K562 (cell line): ENCODE data around the gene PRAMEF12. TPM values are rescaled to one million over a fixed set of nuclear protein-coding genes. Genes with fewer than 3 reads are reported as not detected.
A peak's percentile ranks its signal among the peaks of the same experiment; 100 is the strongest.

Experiments
- ATAC-seq: fragments of 200-7000 bp; cut with Tn5 transposase; 3 replicates; pipeline ENCODE4 v1.9.1; 2020; ENCODE audit warnings: moderate library complexity
- BruUV-seq: library from RNA; stranded (reverse); fragments of 400-500 nt; replicated peaks from 2 replicates; lab custom pipeline; 2021; lab: Mats Ljungman, UMichigan
- CTCF ChIA-PET: fragments of 300-600 bp; formaldehyde crosslinking; extraction: SDS; loops from one replicate; lab custom pipeline; 2021; ENCODE audit warnings: low intra/inter-chr PET ratio; lab: Yijun Ruan, JAX
- POLR2A ChIA-PET: fragments of 300-600, 350-650 bp; sonication (Branson Sonifier 250); formaldehyde crosslinking; extraction: SDS; loops from one replicate; lab custom pipeline; 2021; ENCODE audit warnings: antibody characterized with exemption, inconsistent platforms; lab: Yijun Ruan, JAX
- DNase-seq, 4 experiments: peaks; one replicate each; pipeline versions ENCODE4 v3.0.0 to v3.0.0-alpha.2; 2011 to 2018; ENCODE audit warnings: low spot score in 3 of 4, mixed read lengths in 3 of 4; ENCODE audit errors: extremely low read depth in 1 of 4
- FAIRE-seq: peaks from 2 replicates; lab custom pipeline; 2011; peaks lifted over from hg19 to GRCh38; lab: Jason Lieb, UNC
- H2AFZ ChIP-seq: 2 replicates; pipeline ENCODE4 v1.6.0; 2011; ENCODE audit warnings: low read depth, low read length, control low read depth, inconsistent platforms
- H3K27ac ChIP-seq: fragments of 200-600 bp; 3 replicates; pipeline ENCODE4 v1.8.0; 2011; ENCODE audit warnings: low read depth, mild to moderate bottlenecking, control low read depth, inconsistent platforms, low read length, moderate library complexity, mixed read lengths; ENCODE audit errors: extremely low read depth
- H3K27me3 ChIP-seq, 2 experiments: fragments of 300-600 bp in 1 of 2; 2 replicates in 1 of 2; 3 replicates in 1 of 2; pipeline versions ENCODE4 v1.6.0 to v1.8.0; 2011; ENCODE audit warnings: inconsistent platforms in 2 of 2, low read length in 2 of 2, mild to moderate bottlenecking in 1 of 2, mixed read lengths in 1 of 2, moderate library complexity in 1 of 2; ENCODE audit not compliant: control insufficient read depth in 2 of 2, insufficient read depth in 2 of 2
- H3K36me3 ChIP-seq: fragments of 300-600 bp; 3 replicates; pipeline ENCODE4 v1.8.0; 2011; ENCODE audit warnings: mild to moderate bottlenecking, low read length, inconsistent platforms; ENCODE audit not compliant: control insufficient read depth, insufficient read depth
- H3K4me1 ChIP-seq, 2 experiments: fragments of 200-600 bp in 1 of 2; replicated peaks in 1 of 2; 2 replicates in 1 of 2; 3 replicates in 1 of 2; pipeline versions ENCODE4 v1.5.1 to v1.8.0; 2011; ENCODE audit warnings: inconsistent platforms in 2 of 2, low read length in 2 of 2, mild to moderate bottlenecking in 1 of 2, mixed read lengths in 1 of 2, moderate library complexity in 1 of 2; ENCODE audit not compliant: control insufficient read depth in 2 of 2, insufficient read depth in 2 of 2
- H3K4me2 ChIP-seq: 2 replicates; pipeline ENCODE4 v1.6.1; 2011; ENCODE audit warnings: low read length, control low read depth, inconsistent platforms, mixed read lengths; ENCODE audit not compliant: insufficient read depth
- H3K4me3 ChIP-seq: fragments of 200-600 bp; sonication (generic), shearing (Covaris generic); 2 replicates; pipeline ENCODE4 v1.5.1; 2016; ENCODE audit warnings: control low read depth, inconsistent platforms
- H3K79me2 ChIP-seq: fragments of 200-600 bp; 3 replicates; pipeline ENCODE4 v1.8.0; 2011; ENCODE audit warnings: low read length, inconsistent platforms; ENCODE audit not compliant: control insufficient read depth, insufficient read depth
- H3K9ac ChIP-seq, 2 experiments: 2 replicates each; pipeline versions ENCODE4 v1.6.0 to v1.6.1; 2011; ENCODE audit warnings: low read depth in 2 of 2, low read length in 2 of 2, control low read depth in 1 of 2, inconsistent platforms in 1 of 2, mild to moderate bottlenecking in 1 of 2, mixed read lengths in 1 of 2; ENCODE audit not compliant: insufficient read depth in 1 of 2
- H3K9me1 ChIP-seq: one replicate; pipeline ENCODE4 v1.6.0; 2011; ENCODE audit warnings: inconsistent platforms, mild to moderate bottlenecking, low read length, moderate library complexity; ENCODE audit not compliant: control insufficient read depth, insufficient read depth
- H3K9me3 ChIP-seq: replicated peaks from 2 replicates; pipeline ENCODE4 v1.5.1; 2011; ENCODE audit warnings: low read depth, low read length, inconsistent platforms; ENCODE audit not compliant: control insufficient read depth, insufficient read depth
- H4K20me1 ChIP-seq: replicated peaks from 2 replicates; pipeline ENCODE4 v1.6.1; 2011; ENCODE audit warnings: low read length, inconsistent platforms, mixed read lengths; ENCODE audit not compliant: control insufficient read depth, insufficient read depth
- BRCA1 ChIP-seq, 2 experiments: fragments of 450-650 bp in 1 of 2; sonication (generic) in 1 of 2; formaldehyde crosslinking in 1 of 2; IDR thresholded peaks; 2 replicates each; pipeline versions ENCODE4 v1.5.0 to v1.6.1; 2017 to 2020; ENCODE audit warnings: mild to moderate bottlenecking in 1 of 2, missing genetic modification reagents in 1 of 2
- CC2D1A ChIP-seq: fragments of 450-650 bp; IDR thresholded peaks from 2 replicates; pipeline ENCODE4 v1.6.1; 2017; ENCODE audit warnings: mild to moderate bottlenecking
- CEBPB ChIP-seq: fragments of 450-650 bp; IDR thresholded peaks from 2 replicates; pipeline ENCODE4 v1.6.1; 2016; ENCODE audit warnings: missing genetic modification characterization, missing compliant biosample characterization
- HDAC1 ChIP-seq, 2 experiments: fragments of 450-650 bp; IDR thresholded peaks; 2 replicates each; pipeline ENCODE4 v1.6.1; 2016 to 2017; ENCODE audit warnings: inconsistent platforms in 1 of 2, mild to moderate bottlenecking in 1 of 2, moderate library complexity in 1 of 2
- IRF2 ChIP-seq: sonication (generic); formaldehyde crosslinking; IDR thresholded peaks from 2 replicates; pipeline ENCODE4 v1.8.1; 2022; ENCODE audit warnings: mild to moderate bottlenecking, missing genetic modification reagents
- MTA1 ChIP-seq: fragments of 450-650 bp; IDR thresholded peaks from 2 replicates; pipeline ENCODE4 v1.6.1; 2017; ENCODE audit warnings: borderline replicate concordance
- NCOA2 ChIP-seq, 2 experiments: fragments of 450-650 bp; IDR thresholded peaks; 2 replicates each; pipeline ENCODE4 v1.6.1; 2018; ENCODE audit warnings: mild to moderate bottlenecking in 2 of 2, moderate library complexity in 1 of 2; ENCODE audit not compliant: partially characterized antibody in 2 of 2
- RAD21 ChIP-seq, 2 experiments: fragments of 250-450 bp in 1 of 2; fragments of 450-650 bp in 1 of 2; sonication (Bioruptor Pico) in 1 of 2; formaldehyde crosslinking in 1 of 2; IDR thresholded peaks in 1 of 2; conservative IDR thresholded peaks in 1 of 2; 2 replicates each; pipeline versions ENCODE4 v1.4.0 to v1.8.0; 2020 to 2022; ENCODE audit warnings: mild to moderate bottlenecking in 2 of 2, moderate library complexity in 1 of 2
- RBBP5 ChIP-seq: fragments of 200-600 bp; sonication (generic); IDR thresholded peaks from 2 replicates; pipeline ENCODE4 v1.6.1; 2012; ENCODE audit warnings: borderline replicate concordance, mild to moderate bottlenecking, low read length, control low read depth, inconsistent platforms; ENCODE audit not compliant: insufficient read depth, poor library complexity, severe bottlenecking
- SRSF9 ChIP-seq: fragments of 200-400 bp; formaldehyde crosslinking; IDR thresholded peaks from 2 replicates; pipeline ENCODE4 v1.6.1; 2017; ENCODE audit warnings: low read depth, low read length, borderline replicate concordance
- ZBED1 ChIP-seq: IDR thresholded peaks from 2 replicates; pipeline ENCODE4 v1.6.1; 2014
- ZKSCAN3 ChIP-seq: fragments of 250-450 bp; sonication (Bioruptor Pico); IDR thresholded peaks from 2 replicates; pipeline ENCODE4 v1.4.0; 2020
- ZNF121 ChIP-seq: sonication (generic); formaldehyde crosslinking; conservative IDR thresholded peaks from 2 replicates; pipeline ENCODE4 v1.8.0; 2022; ENCODE audit warnings: missing genetic modification reagents
- ZNF217 ChIP-seq: sonication (generic); formaldehyde crosslinking; IDR thresholded peaks from 2 replicates; pipeline ENCODE4 v1.8.0; 2022; ENCODE audit warnings: mild to moderate bottlenecking, missing genetic modification reagents
- ZNF239 ChIP-seq: fragments of 250-450 bp; sonication (Bioruptor Pico); IDR thresholded peaks from 2 replicates; pipeline ENCODE4 v1.4.0; 2020; ENCODE audit warnings: mild to moderate bottlenecking
- ZNF696 ChIP-seq: fragments of 250-450 bp; sonication (Bioruptor Pico); conservative IDR thresholded peaks from 2 replicates; pipeline ENCODE4 v1.4.0; 2020; ENCODE audit warnings: mild to moderate bottlenecking, moderate library complexity
- WGBS: fragments of 100-300 bp; shearing (Covaris generic); methylation state at CpG from one replicate; pipeline ENCODE4 v1.1.6; 2016; ENCODE audit warnings: low coverage, mixed read lengths; ENCODE audit not compliant: insufficient coverage; ENCODE audit errors: missing lambda C conversion rate; 5-methylcytosine and 5-hydroxymethylcytosine counted together
- in situ Hi-C: fragments of 300-500 bp; cut with MboI; formaldehyde crosslinking; loops from 4 replicates; pipeline ENCODE4 v1.15.0; 2018; ENCODE audit warnings: inconsistent platforms, mixed read lengths
- intact Hi-C: fragments of 100-400 bp; cut with micrococcal nuclease; formaldehyde crosslinking; loops from 2 replicates; pipeline ENCODE4 v1.14.2; 2022
- polyA plus RNA-seq, 8 experiments: library from polyadenylated mRNA; depleted of rRNA in 4 of 8; stranded (reverse) in 5 of 8; unstranded in 3 of 8; fragments of >200 nt; fragmentation: Nextera tagmentation in 2 of 8; fragmentation: Illumina TruSeq in 1 of 8; extraction: Ambion mirVana in 2 of 8; extraction: Trizol in 1 of 8; gene quantifications; 2 replicates each; pipeline versions ENCODE4 v1.2.1 to v1.2.3, GENCODE V29; 2011 to 2014; ENCODE audit warnings: inconsistent platforms in 1 of 8, missing spikeins in 1 of 8
- total RNA-seq, 7 experiments: library from RNA; depleted of rRNA in 6 of 7; stranded (reverse); fragments of >200 nt in 6 of 7; fragmentation: Illumina TruSeq in 2 of 7; extraction: Trizol in 2 of 7; gene quantifications; 2 replicates each; pipeline versions ENCODE4 v1.2.1 to v1.2.3, GENCODE V29; 2011 to 2021; ENCODE audit warnings: low replicate concordance in 1 of 7
- TF ChIP-seq, protein P1 (sequence below): sonication (generic); formaldehyde crosslinking; IDR thresholded peaks from 2 replicates; pipeline ENCODE4 v1.9.0; 2022; ENCODE audit warnings: mild to moderate bottlenecking, missing genetic modification reagents
- TF ChIP-seq, protein P2 (sequence below), 3 experiments: IDR thresholded peaks in 2 of 3; conservative IDR thresholded peaks in 1 of 3; 2 replicates each; pipeline ENCODE4 v1.5.1; 2011 to 2012; ENCODE audit warnings: low read length in 3 of 3, mild to moderate bottlenecking in 3 of 3, control low read depth in 2 of 3, improper control_type of control experiment in 1 of 3, inconsistent platforms in 1 of 3, low read depth in 1 of 3, mixed read lengths in 1 of 3, moderate library complexity in 1 of 3; ENCODE audit not compliant: insufficient read depth in 2 of 3
- TF ChIP-seq, protein P3 (sequence below): fragments of 450-650 bp; conservative IDR thresholded peaks from 2 replicates; pipeline ENCODE4 v1.6.1; 2016; ENCODE audit warnings: missing genetic modification characterization, low read depth, mild to moderate bottlenecking, missing compliant biosample characterization, moderate library complexity

PRAMEF12 gene
- total and polyA plus RNA-seq, 9 of the 15 experiments (the other 6 are each of a cell fraction or from before 2014, with no cell fraction given) = not detected

DNA sequence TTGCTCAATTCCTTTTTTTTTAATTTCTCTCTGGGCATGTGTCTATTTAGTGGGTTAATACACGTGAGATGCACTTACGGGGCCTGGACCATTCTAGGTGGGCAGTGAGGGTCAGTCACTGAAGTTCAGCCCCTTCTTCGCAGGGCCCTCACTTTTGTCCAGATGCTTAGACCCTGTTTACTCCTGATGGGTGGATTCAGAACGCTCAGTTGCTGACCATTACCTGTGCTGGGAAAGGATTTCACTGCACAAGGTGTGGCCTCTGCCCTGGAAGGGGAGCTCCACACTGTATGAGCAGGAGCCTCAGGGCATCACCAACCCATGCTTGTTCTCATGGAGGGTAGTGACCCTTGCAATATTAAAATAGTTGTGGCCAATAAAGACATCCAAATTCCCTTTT lies 4.5 kb downstream of the PRAMEF12 start (continued):
- TF ChIP-seq HDAC1 (IDR thresholded peaks at IDR 0.05) = no peak
- TF ChIP-seq ZBED1 = no peak
- no peak for TF ChIP-seq CC2D1A
- no peak for TF ChIP-seq ZNF217
- TF ChIP-seq, protein P1, sequence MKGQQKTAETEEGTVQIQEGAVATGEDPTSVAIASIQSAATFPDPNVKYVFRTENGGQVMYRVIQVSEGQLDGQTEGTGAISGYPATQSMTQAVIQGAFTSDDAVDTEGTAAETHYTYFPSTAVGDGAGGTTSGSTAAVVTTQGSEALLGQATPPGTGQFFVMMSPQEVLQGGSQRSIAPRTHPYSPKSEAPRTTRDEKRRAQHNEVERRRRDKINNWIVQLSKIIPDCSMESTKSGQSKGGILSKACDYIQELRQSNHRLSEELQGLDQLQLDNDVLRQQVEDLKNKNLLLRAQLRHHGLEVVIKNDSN = no peak
- TF ChIP-seq, all 486 proteins: peak for 0

GRCh38 chr1:12778907-12779306 lies 5.4 kb downstream of the PRAMEF12 start:
- H3K9me1 ChIP-seq = no peaks in the 10 kb centered on the region
- no TSS peak for BruUV-seq
- no peaks in the 10 kb centered on the region for H3K9me3 ChIP-seq
- FAIRE-seq (no peak), DNase-seq (no peak), ATAC-seq (no peak)
- no peak overlapping the region for H3K4me3 ChIP-seq
- POLR2A ChIA-PET = interaction anchor here (0.6 kb wide), 1 partner anchor 1072 kb away, joined by 3 read pairs; no protein-coding TSS in a partner anchor
- whole genome bisulfite sequencing = 0% methylated on average over 6 of the region's 6 CpGs
- no peaks in the 10 kb centered on the region for H4K20me1 ChIP-seq
- no peaks in the 10 kb centered on the region for H3K79me2 ChIP-seq
- peaks cover 15 to 42% of the 10 kb centered on the region in 2 experiments; a peak in 4 of 5 replicates for H3K27me3 ChIP-seq
- CTCF ChIA-PET = no interaction called here
- H3K36me3 ChIP-seq = no peaks in the 10 kb centered on the region
- in situ Hi-C loops = loop anchor here (10.0 kb wide), 1 partner anchor 464 kb away; no protein-coding TSS in a partner anchor
- H3K9ac ChIP-seq = no peak overlapping the region
- H3K4me2 ChIP-seq = no peak overlapping the region
- no peak overlapping the region for H2AFZ ChIP-seq
- H3K4me1 ChIP-seq = no peaks in the 10 kb centered on the region
- H3K27ac ChIP-seq = no peak overlapping the region
- intact Hi-C loops = loop anchor here (10.0 kb wide), 3 partner anchors 114 to 654 kb away; no protein-coding TSS in a partner anchor
- TF ChIP-seq NCOA2 (IDR thresholded peaks at IDR 0.05; ENCODE audit: partially characterized antibody in 2 of 2) = no peak
- TF ChIP-seq ZNF239 = no peak
- TF ChIP-seq SRSF9 = no peak
- TF ChIP-seq, protein P2, sequence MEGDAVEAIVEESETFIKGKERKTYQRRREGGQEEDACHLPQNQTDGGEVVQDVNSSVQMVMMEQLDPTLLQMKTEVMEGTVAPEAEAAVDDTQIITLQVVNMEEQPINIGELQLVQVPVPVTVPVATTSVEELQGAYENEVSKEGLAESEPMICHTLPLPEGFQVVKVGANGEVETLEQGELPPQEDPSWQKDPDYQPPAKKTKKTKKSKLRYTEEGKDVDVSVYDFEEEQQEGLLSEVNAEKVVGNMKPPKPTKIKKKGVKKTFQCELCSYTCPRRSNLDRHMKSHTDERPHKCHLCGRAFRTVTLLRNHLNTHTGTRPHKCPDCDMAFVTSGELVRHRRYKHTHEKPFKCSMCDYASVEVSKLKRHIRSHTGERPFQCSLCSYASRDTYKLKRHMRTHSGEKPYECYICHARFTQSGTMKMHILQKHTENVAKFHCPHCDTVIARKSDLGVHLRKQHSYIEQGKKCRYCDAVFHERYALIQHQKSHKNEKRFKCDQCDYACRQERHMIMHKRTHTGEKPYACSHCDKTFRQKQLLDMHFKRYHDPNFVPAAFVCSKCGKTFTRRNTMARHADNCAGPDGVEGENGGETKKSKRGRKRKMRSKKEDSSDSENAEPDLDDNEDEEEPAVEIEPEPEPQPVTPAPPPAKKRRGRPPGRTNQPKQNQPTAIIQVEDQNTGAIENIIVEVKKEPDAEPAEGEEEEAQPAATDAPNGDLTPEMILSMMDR (IDR thresholded peaks at IDR 0.05 in 2 of 3, conservative IDR thresholded peaks at IDR 0.05 in 1 of 3; ENCODE audit: insufficient read depth in 2 of 3, low read depth in 1 of 3, low read length in 3 of 3) = peak in 1 of 3 experiments; percentile 12; a peak in 1 of 6 replicates
- TF ChIP-seq ZNF121 (CRISPR knock-in tag) = no peak
- no peak for TF ChIP-seq CEBPB (tag)
- TF ChIP-seq BRCA1 (IDR thresholded peaks at IDR 0.05) = no peak
- TF ChIP-seq BRCA1 (CRISPR knock-in tag; IDR thresholded peaks at IDR 0.05) = no peak
- no peak for TF ChIP-seq RBBP5
- TF ChIP-seq, protein P3, sequence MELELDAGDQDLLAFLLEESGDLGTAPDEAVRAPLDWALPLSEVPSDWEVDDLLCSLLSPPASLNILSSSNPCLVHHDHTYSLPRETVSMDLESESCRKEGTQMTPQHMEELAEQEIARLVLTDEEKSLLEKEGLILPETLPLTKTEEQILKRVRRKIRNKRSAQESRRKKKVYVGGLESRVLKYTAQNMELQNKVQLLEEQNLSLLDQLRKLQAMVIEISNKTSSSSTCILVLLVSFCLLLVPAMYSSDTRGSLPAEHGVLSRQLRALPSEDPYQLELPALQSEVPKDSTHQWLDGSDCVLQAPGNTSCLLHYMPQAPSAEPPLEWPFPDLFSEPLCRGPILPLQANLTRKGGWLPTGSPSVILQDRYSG (tag) = no peak
- TF ChIP-seq ZKSCAN3 = no peak
- TF ChIP-seq IRF2 (CRISPR knock-in tag) = no peak
- peak; percentile 6 to 18; a peak in 1 of 4 replicates for TF ChIP-seq RAD21 (CRISPR knock-in tag; conservative IDR thresholded peaks at IDR 0.05 in 1 of 2, IDR thresholded peaks at IDR 0.05 in 1 of 2)
- TF ChIP-seq ZNF696 = no peak
- TF ChIP-seq MTA1 = no peak
